Stimulated activated CD4-positive, alpha-beta T cell treated with anti-CD3 and anti-CD28 coated beads, Interleukin-4, amount 100 ng/mL, for 4 hours (primary cell): ENCODE data around the gene BBOF1.
"Not testable (repeated sequence)": the region's sequence is repeated elsewhere in the genome, so short reads cannot be mapped to it uniquely, and the experiment has no call there.

Source experiments
- DNase-seq, 2 experiments: peaks; one replicate each; pipeline ENCODE4 v3.0.0-alpha.2; 2020

Gene BBOF1

DNA sequence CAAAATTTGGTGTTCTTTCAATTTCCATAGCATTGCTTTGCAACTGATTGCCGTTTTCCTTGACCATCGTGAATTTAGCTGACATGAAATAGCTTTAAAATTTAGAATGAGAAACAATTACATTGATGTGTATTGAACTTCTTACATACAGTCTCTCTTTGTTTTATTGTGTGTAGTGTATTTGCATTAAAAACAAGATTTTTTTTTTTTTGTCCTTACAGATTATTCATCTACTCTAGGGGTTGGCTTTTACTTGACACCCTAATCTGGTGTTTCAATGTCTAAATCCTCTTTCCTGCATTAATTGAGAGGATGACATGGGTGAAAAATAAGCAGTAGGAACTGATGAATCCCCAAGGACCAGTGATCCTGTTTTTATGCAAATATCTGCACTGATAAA lies 86.2 kb downstream of the BBOF1 start:
- DNase-seq = no peak

DNA sequence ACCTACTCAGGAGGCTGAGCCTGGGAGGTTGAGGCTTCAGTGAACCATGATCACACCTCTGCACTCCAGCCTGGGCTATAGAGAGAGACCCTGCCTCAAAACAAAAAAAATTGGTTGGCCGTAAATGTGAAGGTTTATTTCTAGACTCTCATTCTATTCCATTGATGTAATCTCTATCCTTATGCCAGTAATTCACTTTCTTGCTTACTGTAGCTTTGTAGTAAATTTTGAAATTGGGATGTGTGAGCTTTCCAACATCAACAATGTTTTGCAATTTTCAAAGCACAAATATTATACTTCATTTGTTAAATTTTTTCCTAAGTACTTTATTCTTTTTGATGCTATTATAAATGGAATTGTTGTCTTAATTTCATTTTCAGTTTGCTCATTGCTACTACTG lies 90.2 kb downstream of the BBOF1 start:
- DNase-seq = no peak

DNA sequence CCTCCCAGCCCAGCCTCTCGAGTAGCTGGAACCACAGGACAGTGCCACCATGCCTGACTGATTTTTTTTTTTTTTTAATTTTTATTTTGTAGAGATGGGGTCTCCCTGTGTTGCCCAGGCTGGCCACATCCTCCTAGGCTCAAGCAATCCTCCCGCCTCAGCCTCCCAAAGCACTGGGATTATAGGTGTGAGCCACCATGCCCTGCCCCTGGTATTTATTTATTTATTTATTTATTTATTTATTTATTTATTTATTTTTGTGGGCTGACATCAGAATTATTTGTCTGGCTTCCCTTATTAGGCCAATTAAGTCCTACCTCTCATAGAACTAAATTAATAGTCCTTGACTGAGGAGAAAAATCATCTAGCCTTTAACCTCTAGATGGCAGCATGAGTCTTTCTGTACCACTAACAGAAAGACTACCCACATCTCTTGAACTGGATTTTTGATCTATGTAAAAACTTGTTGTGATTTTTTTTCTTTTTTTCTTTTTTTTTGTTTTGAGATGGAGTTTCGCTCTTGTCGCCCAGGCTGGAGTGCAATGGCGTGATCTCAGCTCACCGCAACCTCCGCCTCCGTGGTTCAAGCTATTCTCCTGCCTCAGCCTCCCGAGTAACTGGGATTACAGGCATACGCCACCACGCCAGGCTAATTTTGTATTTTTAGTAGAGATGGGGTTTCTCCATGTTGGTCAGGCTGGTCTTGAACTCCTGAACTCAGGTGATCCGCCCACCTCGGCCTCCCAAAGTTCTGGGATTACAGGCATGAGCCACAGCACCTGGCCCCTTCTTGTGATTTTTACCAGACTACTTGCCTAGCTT lies 92.5 kb downstream of the BBOF1 start:
- not testable (repeated sequence) for DNase-seq
